Endothelial cell of umbilical vein (primary cell): ENCODE data around the gene BCL2A1. TPM values are rescaled to one million over a fixed set of nuclear protein-coding genes. Genes with fewer than 3 reads are reported as not detected.

ENCODE experiments used
- BruUV-seq: library from RNA; stranded (reverse); fragments of 400-500 nt; replicated peaks from 2 replicates; lab custom pipeline; 2021; lab: Mats Ljungman, UMichigan
- CTCF ChIA-PET: fragments of 300-600, 350-600 bp; sonication (Branson Sonifier 250); formaldehyde crosslinking; loops from one replicate; lab custom pipeline; 2021; ENCODE audit warnings: antibody characterized with exemption, inconsistent platforms; lab: Charles Lee
- POLR2A ChIA-PET: fragments of 300-600, 350-600 bp; sonication (Branson Sonifier 250); formaldehyde crosslinking; loops from one replicate; lab custom pipeline; 2021; ENCODE audit warnings: antibody characterized with exemption, inconsistent platforms; lab: Charles Lee
- DNase-seq: peaks from one replicate; pipeline ENCODE4 v3.0.0-alpha.2; 2011; ENCODE audit warnings: low read depth, low spot score
- FAIRE-seq: peaks from 2 replicates; lab custom pipeline; 2011; peaks lifted over from hg19 to GRCh38; lab: Jason Lieb, UNC
- H2AFZ ChIP-seq: 2 replicates; pipeline ENCODE4 v1.6.0; 2012; ENCODE audit warnings: low read depth, low read length, control low read depth, inconsistent platforms
- H3K27ac ChIP-seq: 2 replicates; pipeline ENCODE4 v1.5.1; 2011; ENCODE audit warnings: low read depth, mild to moderate bottlenecking, control low read depth, low read length, moderate library complexity; ENCODE audit not compliant: insufficient read depth
- H3K27me3 ChIP-seq, 2 experiments: 2 replicates each; pipeline versions ENCODE4 v1.6.0 to v1.6.1; 2011; ENCODE audit warnings: low read length in 2 of 2, mixed read lengths in 1 of 2; ENCODE audit not compliant: control insufficient read depth in 2 of 2, insufficient read depth in 2 of 2
- H3K36me3 ChIP-seq, 2 experiments: 2 replicates in 1 of 2; 3 replicates in 1 of 2; pipeline ENCODE4 v1.5.1; 2011; ENCODE audit warnings: low read length in 2 of 2, mild to moderate bottlenecking in 1 of 2, moderate library complexity in 1 of 2; ENCODE audit not compliant: control insufficient read depth in 2 of 2, insufficient read depth in 2 of 2; ENCODE audit errors: extremely low read depth in 1 of 2
- H3K4me1 ChIP-seq: 3 replicates; pipeline ENCODE4 v1.5.1; 2011; ENCODE audit warnings: mild to moderate bottlenecking, low read length; ENCODE audit not compliant: control insufficient read depth, insufficient read depth; ENCODE audit errors: extremely low read depth
- H3K4me2 ChIP-seq: 2 replicates; pipeline ENCODE4 v1.6.1; 2011; ENCODE audit warnings: low read length, control low read depth, mixed read lengths; ENCODE audit not compliant: insufficient read depth
- H3K4me3 ChIP-seq, 3 experiments: fragments of 200-600 bp in 1 of 3; sonication (generic), shearing (Covaris generic) in 1 of 3; replicated peaks in 1 of 3; 2 replicates each; pipeline ENCODE4 v1.5.1; 2011 to 2016; ENCODE audit warnings: control low read depth in 3 of 3, low read length in 3 of 3, mild to moderate bottlenecking in 2 of 3, inconsistent platforms in 1 of 3, low read depth in 1 of 3, moderate library complexity in 1 of 3; ENCODE audit not compliant: insufficient read depth in 1 of 3
- H3K79me2 ChIP-seq: 2 replicates; pipeline ENCODE4 v1.6.0; 2012; ENCODE audit warnings: low read length, inconsistent platforms; ENCODE audit not compliant: control insufficient read depth, insufficient read depth
- H3K9ac ChIP-seq: replicated peaks from 2 replicates; pipeline ENCODE3; 2011; ENCODE audit warnings: low read length, control low read depth; ENCODE audit not compliant: insufficient read depth; ENCODE audit errors: extremely low read depth
- H3K9me1 ChIP-seq: replicated peaks from 3 replicates; pipeline ENCODE4 v1.6.0; 2011; ENCODE audit warnings: mild to moderate bottlenecking, low read length; ENCODE audit not compliant: control insufficient read depth, insufficient read depth; ENCODE audit errors: extremely low read depth
- H3K9me3 ChIP-seq: replicated peaks from 2 replicates; pipeline ENCODE4 v1.5.1; 2012; ENCODE audit warnings: low read length, inconsistent platforms; ENCODE audit not compliant: control insufficient read depth, insufficient read depth
- H4K20me1 ChIP-seq: replicated peaks from 2 replicates; pipeline ENCODE3; 2011; ENCODE audit warnings: mild to moderate bottlenecking, low read length; ENCODE audit not compliant: control insufficient read depth, insufficient read depth; ENCODE audit errors: extremely low read depth
- EZH2 ChIP-seq: IDR thresholded peaks from 2 replicates; pipeline ENCODE4 v1.6.1; 2012; ENCODE audit warnings: borderline replicate concordance, low read depth, mild to moderate bottlenecking, moderate library complexity, low read length, inconsistent platforms; ENCODE audit not compliant: severe bottlenecking
- FOS ChIP-seq: IDR thresholded peaks from 2 replicates; pipeline ENCODE4 v1.6.1; 2011; ENCODE audit warnings: mild to moderate bottlenecking, low read length, moderate library complexity, borderline replicate concordance; ENCODE audit not compliant: insufficient read depth
- GATA2 ChIP-seq: IDR thresholded peaks from 2 replicates; pipeline ENCODE4 v1.7.0; 2011; ENCODE audit warnings: low read depth, mild to moderate bottlenecking, moderate library complexity, mixed read lengths, low read length; ENCODE audit not compliant: insufficient read length, insufficient read depth
- JUN ChIP-seq: IDR thresholded peaks from 2 replicates; pipeline ENCODE4 v1.6.1; 2011; ENCODE audit warnings: borderline replicate concordance, low read depth; ENCODE audit not compliant: insufficient read length, insufficient read depth
- MYC ChIP-seq: IDR thresholded peaks from one replicate; pipeline ENCODE4 v1.6.1; 2011; ENCODE audit warnings: mild to moderate bottlenecking, low read depth, low read length
- POLR2A ChIP-seq: IDR thresholded peaks from 2 replicates; pipeline ENCODE4 v1.6.1; 2012; ENCODE audit warnings: low read depth, mild to moderate bottlenecking, control low read depth, low read length
- POLR2AphosphoS5 ChIP-seq: IDR thresholded peaks from 2 replicates; pipeline ENCODE4 v1.6.1; 2012; ENCODE audit warnings: low read depth, mild to moderate bottlenecking, control low read depth, low read length, moderate library complexity; ENCODE audit not compliant: insufficient read depth
- dilution Hi-C: fragments of 300-500 bp; cut with MboI; formaldehyde crosslinking; loops from one replicate; pipeline ENCODE4 v1.15.0; 2019; ENCODE audit warnings: low sequenced_read_pairs; ENCODE audit not compliant: extremely low pct_ligation_motif_present
- intact Hi-C: fragments of 100-400 bp; cut with micrococcal nuclease; formaldehyde crosslinking; loops from one replicate; pipeline ENCODE4 v1.10.0; 2022
- polyA plus RNA-seq, 4 experiments: library from polyadenylated mRNA; depleted of rRNA in 3 of 4; stranded (reverse) in 3 of 4; unstranded in 1 of 4; fragments of >200 nt; gene quantifications; 2 replicates each; pipeline versions ENCODE4 v1.2.1 to v1.2.3, GENCODE V29; 2011 to 2012; ENCODE audit warnings: missing spikeins in 1 of 4
- total RNA-seq: library from RNA; stranded (reverse); gene quantifications from 2 replicates; pipeline ENCODE4 v1.2.3, GENCODE V29; 2021
- TF ChIP-seq, protein P1 (sequence below), 2 donors: IDR thresholded peaks; 1 replicate in 1 of 2; 2 replicates in 1 of 2; pipeline ENCODE4 v1.5.1; 2011; ENCODE audit warnings: low read length in 2 of 2, mild to moderate bottlenecking in 2 of 2, moderate library complexity in 2 of 2, control low read depth in 1 of 2, inconsistent platforms in 1 of 2, low read depth in 1 of 2; ENCODE audit not compliant: insufficient read depth in 1 of 2; ENCODE audit errors: extremely low read depth in 1 of 2
- TF ChIP-seq, protein P2 (sequence below): IDR thresholded peaks from 2 replicates; pipeline ENCODE4 v1.6.1; 2011; ENCODE audit not compliant: insufficient read depth, insufficient read length

The BCL2A1 gene
- total and polyA plus RNA-seq, 2 donors (not counting 3 experiments of a cell fraction or from before 2014, with no cell fraction given), result not detected

DNA sequence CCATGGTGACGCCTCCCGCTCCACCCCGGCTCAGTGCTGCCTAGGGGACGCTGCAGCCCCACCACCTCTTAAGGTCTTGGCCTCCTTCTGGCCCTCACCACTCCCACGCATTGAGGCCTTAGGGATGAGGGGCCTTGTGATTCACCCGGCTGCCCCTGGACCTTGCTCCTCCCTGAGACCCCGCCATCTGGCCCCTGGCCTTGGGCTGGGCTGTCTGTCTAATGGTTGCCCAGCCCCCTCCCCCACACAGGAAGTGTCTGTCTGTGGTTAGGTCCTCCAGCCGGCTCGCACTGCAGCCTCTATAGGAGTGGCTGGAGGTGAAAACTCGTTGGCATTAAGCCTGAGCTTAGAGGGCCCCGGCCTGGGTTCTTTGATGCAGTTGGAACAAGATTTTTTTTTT is 52.7 kb downstream of the BCL2A1 start:
- no peaks in the 10 kb centered on the region for H3K36me3 ChIP-seq
- no peak overlapping the region for H3K9ac ChIP-seq
- POLR2A ChIA-PET, result no interaction called here
- H3K79me2 ChIP-seq, result peaks cover 15% of the 10 kb centered on the region
- H3K4me1 ChIP-seq, result peaks cover 5% of the 10 kb centered on the region
- H2AFZ ChIP-seq, result no peak overlapping the region
- no peaks in the 10 kb centered on the region for H3K9me3 ChIP-seq
- H4K20me1 ChIP-seq, result no peaks in the 10 kb centered on the region
- no peak for TF ChIP-seq JUN
- no peak for TF ChIP-seq EZH2
- TF ChIP-seq GATA2, result no peak
- no peak for TF ChIP-seq FOS
- TF ChIP-seq MYC, result no peak
- TF ChIP-seq POLR2AphosphoS5, result no peak
- TF ChIP-seq, protein P1, sequence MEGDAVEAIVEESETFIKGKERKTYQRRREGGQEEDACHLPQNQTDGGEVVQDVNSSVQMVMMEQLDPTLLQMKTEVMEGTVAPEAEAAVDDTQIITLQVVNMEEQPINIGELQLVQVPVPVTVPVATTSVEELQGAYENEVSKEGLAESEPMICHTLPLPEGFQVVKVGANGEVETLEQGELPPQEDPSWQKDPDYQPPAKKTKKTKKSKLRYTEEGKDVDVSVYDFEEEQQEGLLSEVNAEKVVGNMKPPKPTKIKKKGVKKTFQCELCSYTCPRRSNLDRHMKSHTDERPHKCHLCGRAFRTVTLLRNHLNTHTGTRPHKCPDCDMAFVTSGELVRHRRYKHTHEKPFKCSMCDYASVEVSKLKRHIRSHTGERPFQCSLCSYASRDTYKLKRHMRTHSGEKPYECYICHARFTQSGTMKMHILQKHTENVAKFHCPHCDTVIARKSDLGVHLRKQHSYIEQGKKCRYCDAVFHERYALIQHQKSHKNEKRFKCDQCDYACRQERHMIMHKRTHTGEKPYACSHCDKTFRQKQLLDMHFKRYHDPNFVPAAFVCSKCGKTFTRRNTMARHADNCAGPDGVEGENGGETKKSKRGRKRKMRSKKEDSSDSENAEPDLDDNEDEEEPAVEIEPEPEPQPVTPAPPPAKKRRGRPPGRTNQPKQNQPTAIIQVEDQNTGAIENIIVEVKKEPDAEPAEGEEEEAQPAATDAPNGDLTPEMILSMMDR (IDR thresholded peaks at IDR 0.05; ENCODE audit: extremely low read depth in 1 of 2, insufficient read depth in 1 of 2, low read depth in 1 of 2, low read length in 2 of 2), result no peak
- TF ChIP-seq POLR2A, result no peak
- TF ChIP-seq, protein P2, sequence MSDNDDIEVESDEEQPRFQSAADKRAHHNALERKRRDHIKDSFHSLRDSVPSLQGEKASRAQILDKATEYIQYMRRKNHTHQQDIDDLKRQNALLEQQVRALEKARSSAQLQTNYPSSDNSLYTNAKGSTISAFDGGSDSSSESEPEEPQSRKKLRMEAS, result no peak
- no peak overlapping the region for H3K4me2 ChIP-seq
- dilution Hi-C loops (no loop called here), intact Hi-C loops (no loop called here)
- CTCF ChIA-PET, result no interaction called here
- no peak for FAIRE-seq
- no peak for DNase-seq
- H3K9me1 ChIP-seq, result no peaks in the 10 kb centered on the region
- H3K4me3 ChIP-seq, result no peak overlapping the region
- no peak overlapping the region for H3K27ac ChIP-seq
- H3K27me3 ChIP-seq, result no peaks in the 10 kb centered on the region
- BruUV-seq, result no TSS peak
